ENCODE measurements around the gene FGF14.

FGF14 gene

DNA sequence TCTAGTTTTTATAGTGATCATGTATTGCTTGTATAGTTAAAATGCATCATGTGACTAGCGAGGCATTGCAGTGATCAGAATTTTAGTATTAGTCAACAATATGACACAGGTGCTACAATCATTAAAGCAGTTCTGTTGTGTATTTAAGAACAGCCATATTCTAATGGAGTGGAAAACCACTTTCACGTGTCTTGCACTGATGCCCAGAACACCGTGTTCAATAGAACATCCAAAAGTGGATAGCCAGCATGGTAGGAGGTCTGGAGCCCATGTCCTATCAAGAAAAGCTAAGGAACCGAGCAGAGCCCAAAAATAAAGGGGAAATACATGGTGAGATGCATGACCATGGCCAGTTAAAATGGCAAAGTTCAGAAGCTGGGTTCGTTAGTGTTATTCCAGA, 55.1 kb downstream of the FGF14 start:
- Histone ChIP-seq H3K27me3 (ENCODE audit: insufficient read depth, poor library complexity, severe bottlenecking) (no peaks in the 10 kb centered on the region), H3K4me1 (ENCODE audit: insufficient read depth, poor library complexity, severe bottlenecking) (no peaks in the 10 kb centered on the region), H3K27ac (ENCODE audit: poor library complexity, severe bottlenecking) (no peak overlapping the region), H3K4me3 (ENCODE audit: severe bottlenecking) (no peak overlapping the region), H3K9me3 (ENCODE audit: severe bottlenecking) (no peaks in the 10 kb centered on the region), H3K36me3 (ENCODE audit: low read depth) (no peaks in the 10 kb centered on the region)
- DNase-seq (ENCODE audit: low spot score) = no peak
- TF ChIP-seq, protein P1, sequence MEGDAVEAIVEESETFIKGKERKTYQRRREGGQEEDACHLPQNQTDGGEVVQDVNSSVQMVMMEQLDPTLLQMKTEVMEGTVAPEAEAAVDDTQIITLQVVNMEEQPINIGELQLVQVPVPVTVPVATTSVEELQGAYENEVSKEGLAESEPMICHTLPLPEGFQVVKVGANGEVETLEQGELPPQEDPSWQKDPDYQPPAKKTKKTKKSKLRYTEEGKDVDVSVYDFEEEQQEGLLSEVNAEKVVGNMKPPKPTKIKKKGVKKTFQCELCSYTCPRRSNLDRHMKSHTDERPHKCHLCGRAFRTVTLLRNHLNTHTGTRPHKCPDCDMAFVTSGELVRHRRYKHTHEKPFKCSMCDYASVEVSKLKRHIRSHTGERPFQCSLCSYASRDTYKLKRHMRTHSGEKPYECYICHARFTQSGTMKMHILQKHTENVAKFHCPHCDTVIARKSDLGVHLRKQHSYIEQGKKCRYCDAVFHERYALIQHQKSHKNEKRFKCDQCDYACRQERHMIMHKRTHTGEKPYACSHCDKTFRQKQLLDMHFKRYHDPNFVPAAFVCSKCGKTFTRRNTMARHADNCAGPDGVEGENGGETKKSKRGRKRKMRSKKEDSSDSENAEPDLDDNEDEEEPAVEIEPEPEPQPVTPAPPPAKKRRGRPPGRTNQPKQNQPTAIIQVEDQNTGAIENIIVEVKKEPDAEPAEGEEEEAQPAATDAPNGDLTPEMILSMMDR (IDR thresholded peaks at IDR 0.05; ENCODE audit: poor library complexity, severe bottlenecking) = no peak
- ATAC-seq (ENCODE audit: low read depth) = no peak

DNA sequence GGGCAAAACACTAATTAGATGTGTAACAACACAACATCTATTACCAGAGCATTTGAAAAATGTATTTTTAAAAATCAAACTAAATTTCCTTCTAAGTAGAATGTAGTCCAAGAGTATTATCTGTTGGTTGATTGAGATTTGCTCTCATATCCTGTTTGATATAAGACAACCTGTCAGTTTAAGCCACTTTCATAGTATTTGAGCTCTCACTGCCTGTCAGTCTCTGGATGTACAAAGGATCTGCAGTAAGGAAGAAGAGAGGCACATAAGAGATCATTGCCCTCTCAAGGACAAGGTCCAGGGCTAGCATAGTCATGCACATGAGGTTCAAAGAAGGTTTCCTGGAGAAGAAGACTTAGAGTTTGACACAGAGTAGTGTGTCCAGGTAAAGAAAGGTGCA, 57.4 kb downstream of the FGF14 start:
- Histone ChIP-seq H3K4me3 (ENCODE audit: severe bottlenecking) (no peak overlapping the region), H3K9me3 (ENCODE audit: severe bottlenecking) (no peaks in the 10 kb centered on the region), H3K4me1 (ENCODE audit: insufficient read depth, poor library complexity, severe bottlenecking) (no peaks in the 10 kb centered on the region), H3K27me3 (ENCODE audit: insufficient read depth, poor library complexity, severe bottlenecking) (no peaks in the 10 kb centered on the region), H3K36me3 (ENCODE audit: low read depth) (no peaks in the 10 kb centered on the region), H3K27ac (ENCODE audit: poor library complexity, severe bottlenecking) (no peak overlapping the region)
- no peak for DNase-seq (ENCODE audit: low spot score)
- TF ChIP-seq, protein P1 (IDR thresholded peaks at IDR 0.05; ENCODE audit: poor library complexity, severe bottlenecking) = no peak
- ATAC-seq (ENCODE audit: low read depth) = no peak

GRCh38 chr13:102333320-102334198, 68.3 kb downstream of the FGF14 start:
- Histone ChIP-seq H3K4me3 (ENCODE audit: severe bottlenecking) (no peak overlapping the region), H3K4me1 (ENCODE audit: insufficient read depth, poor library complexity, severe bottlenecking) (no peaks in the 10 kb centered on the region), H3K36me3 (ENCODE audit: low read depth) (no peaks in the 10 kb centered on the region), H3K27me3 (ENCODE audit: insufficient read depth, poor library complexity, severe bottlenecking) (no peaks in the 10 kb centered on the region), H3K9me3 (ENCODE audit: severe bottlenecking) (no peaks in the 10 kb centered on the region), H3K27ac (ENCODE audit: poor library complexity, severe bottlenecking) (no peak overlapping the region)
- TF ChIP-seq, protein P1 (IDR thresholded peaks at IDR 0.05; ENCODE audit: poor library complexity, severe bottlenecking) = no peak
- DNase-seq (ENCODE audit: low spot score) (no peak), ATAC-seq (ENCODE audit: low read depth) (no peak)

GRCh38 chr13:102328909-102329308, 72.9 kb downstream of the FGF14 start:
- TF ChIP-seq, protein P1 (IDR thresholded peaks at IDR 0.05; ENCODE audit: poor library complexity, severe bottlenecking) = no peak
- H3K27ac ChIP-seq (ENCODE audit: poor library complexity, severe bottlenecking) = no peak overlapping the region
- H3K27me3 ChIP-seq (ENCODE audit: insufficient read depth, poor library complexity, severe bottlenecking) = no peaks in the 10 kb centered on the region
- H3K4me1 ChIP-seq (ENCODE audit: insufficient read depth, poor library complexity, severe bottlenecking) = no peaks in the 10 kb centered on the region
- DNase-seq (ENCODE audit: low spot score) (no peak), ATAC-seq (ENCODE audit: low read depth) (no peak)
- no peaks in the 10 kb centered on the region for H3K9me3 ChIP-seq (ENCODE audit: severe bottlenecking)
- H3K4me3 ChIP-seq (ENCODE audit: severe bottlenecking) = no peak overlapping the region
- H3K36me3 ChIP-seq (ENCODE audit: low read depth) = no peaks in the 10 kb centered on the region

- H3K4me3 ChIP-seq (ENCODE audit: severe bottlenecking) = no peak overlapping the region
- ATAC-seq (ENCODE audit: low read depth) (no peak), DNase-seq (ENCODE audit: low spot score) (no peak)
- H3K9me3 ChIP-seq (ENCODE audit: severe bottlenecking) = no peaks in the 10 kb centered on the region
- H3K27ac ChIP-seq (ENCODE audit: poor library complexity, severe bottlenecking) = no peak overlapping the region
- H3K36me3 ChIP-seq (ENCODE audit: low read depth) = no peaks in the 10 kb centered on the region
- TF ChIP-seq, protein P1 (IDR thresholded peaks at IDR 0.05; ENCODE audit: poor library complexity, severe bottlenecking) = no peak
- no peaks in the 10 kb centered on the region for H3K4me1 ChIP-seq (ENCODE audit: insufficient read depth, poor library complexity, severe bottlenecking)
- H3K27me3 ChIP-seq (ENCODE audit: insufficient read depth, poor library complexity, severe bottlenecking) = no peaks in the 10 kb centered on the region
These were observed 74.7 kb downstream of the FGF14 start for GRCh38 chr13:102327119-102327617.
